Activated CD4-positive, alpha-beta T cell treated with anti-CD3 and anti-CD28 coated beads, Interleukin-2, amount 50 U/mL, for 1 hour (primary cell): ENCODE data around the gene COL12A1.

Source experiments
- DNase-seq: peaks from one replicate; pipeline ENCODE4 v3.0.0-alpha.2; 2020

Gene COL12A1

DNA sequence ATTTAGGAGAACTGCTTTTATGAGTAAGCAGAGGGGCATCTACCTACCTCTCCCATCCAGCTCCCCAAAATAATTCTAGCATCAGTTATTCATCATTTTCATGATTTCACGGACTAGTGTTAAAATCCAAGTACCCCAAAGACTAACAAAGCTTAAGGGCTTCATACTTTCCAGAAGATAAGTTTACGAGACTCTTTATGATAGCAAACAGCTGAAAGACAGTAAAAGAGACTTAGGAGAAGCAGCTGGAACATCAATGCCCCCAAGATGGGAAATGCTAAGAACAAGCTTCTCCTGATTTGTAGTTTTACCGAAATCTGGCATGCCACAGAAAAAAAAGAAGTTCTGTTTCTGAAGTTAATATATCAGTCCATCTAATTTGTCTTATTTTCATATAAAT, 70.0 kb downstream of the COL12A1 start:
- no peak for DNase-seq

DNA sequence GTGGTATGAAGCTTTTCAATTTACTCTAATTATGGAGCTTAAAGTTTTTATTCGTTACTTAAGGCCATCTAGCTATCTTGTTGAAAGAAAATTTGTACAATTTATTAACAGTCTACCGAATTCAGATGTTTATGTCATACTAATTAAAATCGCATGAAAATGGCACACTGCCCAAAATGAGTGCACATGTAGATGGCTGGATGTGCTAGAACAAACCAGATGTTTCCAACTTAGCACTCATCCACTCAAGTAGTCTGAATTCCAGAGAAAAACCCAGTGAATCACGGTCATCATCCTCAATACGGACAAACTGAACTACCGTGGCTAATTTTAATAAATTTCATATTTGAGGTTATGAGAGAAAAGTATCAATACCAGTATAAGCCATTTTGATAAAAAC, 70.4 kb downstream of the COL12A1 start:
- no peak for DNase-seq

DNA sequence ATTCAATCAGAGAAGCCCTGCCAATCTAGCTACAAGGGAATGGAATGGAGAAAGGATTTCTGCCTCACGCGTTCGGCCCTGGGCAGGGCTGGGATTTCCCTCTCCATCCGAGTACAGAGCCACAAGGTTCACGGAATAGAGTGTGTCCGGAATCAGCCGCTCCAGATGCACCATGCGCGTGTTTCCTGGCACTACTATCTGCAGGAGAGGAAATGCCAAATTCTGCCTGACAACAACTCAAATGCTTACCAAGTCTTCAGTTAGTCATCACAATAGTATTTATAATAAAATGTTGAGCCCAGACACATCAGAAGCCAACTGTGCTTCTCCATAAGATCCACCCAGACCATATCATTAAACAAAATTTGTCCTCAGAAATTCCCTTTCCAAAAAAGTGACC, 75.1 kb downstream of the COL12A1 start:
- DNase-seq = no peak

DNA sequence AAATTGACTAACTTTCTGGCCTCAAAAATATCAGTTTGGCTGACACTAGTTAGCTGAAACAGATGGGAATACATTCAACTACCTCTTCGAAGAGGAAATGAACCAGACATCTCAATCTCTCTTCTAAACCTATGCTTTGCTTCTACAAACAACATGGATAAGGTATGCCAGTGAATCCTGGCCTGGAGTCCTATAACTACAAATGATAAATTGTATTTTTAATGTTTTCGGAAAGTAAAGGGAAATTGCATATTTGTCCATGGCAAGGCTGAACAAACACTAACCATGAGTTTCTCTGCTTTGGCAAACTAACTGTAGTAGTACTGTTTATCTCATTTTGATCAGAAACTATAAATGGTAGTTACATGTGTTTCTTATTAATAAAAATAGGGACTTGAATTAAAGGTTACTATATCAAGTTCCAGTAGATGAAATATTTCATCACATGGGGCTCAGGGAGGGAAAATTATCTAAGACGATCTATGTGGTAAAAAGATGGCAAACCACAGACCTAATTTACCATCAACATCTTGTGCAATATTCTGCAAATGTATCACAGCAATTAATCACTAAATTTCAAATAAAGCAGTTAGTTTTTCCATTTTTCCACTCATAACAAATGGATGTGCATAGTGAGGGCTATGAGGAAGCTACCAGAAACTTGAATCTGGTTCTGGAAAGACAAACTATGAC, 76.8 kb downstream of the COL12A1 start:
- no peak for DNase-seq

DNA sequence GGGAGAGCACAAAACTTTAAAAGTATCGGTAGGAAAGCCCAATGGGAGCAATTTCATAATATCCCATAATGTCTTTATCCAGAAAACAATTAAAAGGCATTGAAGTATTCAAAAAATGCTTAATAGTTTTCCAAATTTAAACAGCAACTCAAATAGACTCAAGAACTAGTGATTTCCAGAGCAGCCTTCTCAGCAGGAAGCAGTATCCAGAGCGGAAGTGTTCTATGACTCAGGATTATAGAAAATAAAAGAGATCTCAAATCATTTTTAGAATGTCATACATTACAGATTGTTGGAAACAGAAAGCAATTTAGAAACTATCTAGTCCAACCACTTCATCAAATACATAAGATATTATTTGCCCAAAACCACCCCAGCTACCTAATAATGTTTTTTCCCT, 79.3 kb downstream of the COL12A1 start:
- DNase-seq = no peak

DNA sequence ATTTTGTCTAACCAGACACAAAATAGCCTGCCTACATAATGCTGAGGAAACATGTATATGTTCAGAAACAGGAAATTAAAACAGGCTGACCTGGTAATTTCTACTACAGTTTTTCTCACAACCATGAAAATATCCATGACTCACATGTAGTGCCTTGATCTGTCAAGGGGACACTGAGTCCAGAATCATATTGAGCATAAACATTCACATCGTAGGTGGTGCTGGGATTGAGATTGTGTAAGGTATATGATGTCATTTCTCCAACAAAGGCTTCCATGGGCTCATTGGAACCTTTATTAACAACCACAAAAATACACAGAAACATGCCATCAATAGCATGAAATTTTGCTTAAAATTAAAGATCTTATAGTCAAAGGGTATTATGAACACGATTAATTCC, 80.9 kb downstream of the COL12A1 start:
- DNase-seq = no peak

DNA sequence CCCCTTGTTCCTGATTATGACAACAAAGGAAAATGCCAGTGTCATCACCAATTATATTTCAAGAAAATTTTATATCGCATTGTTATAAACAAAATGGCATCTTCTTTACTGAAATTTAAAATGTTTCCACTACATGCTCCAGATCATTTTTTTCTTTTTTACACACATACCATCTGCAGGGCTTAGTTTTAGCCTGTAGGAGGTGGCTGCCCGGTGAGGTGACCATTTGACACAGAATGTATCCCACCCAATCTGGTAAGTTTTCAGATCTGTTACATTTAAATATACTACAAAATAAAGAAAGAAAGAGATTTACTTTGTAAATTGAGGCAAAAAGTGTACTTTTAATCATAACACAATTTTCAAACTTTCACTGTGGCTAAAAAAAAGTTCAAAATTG, 81.8 kb downstream of the COL12A1 start:
- DNase-seq = no peak

DNA sequence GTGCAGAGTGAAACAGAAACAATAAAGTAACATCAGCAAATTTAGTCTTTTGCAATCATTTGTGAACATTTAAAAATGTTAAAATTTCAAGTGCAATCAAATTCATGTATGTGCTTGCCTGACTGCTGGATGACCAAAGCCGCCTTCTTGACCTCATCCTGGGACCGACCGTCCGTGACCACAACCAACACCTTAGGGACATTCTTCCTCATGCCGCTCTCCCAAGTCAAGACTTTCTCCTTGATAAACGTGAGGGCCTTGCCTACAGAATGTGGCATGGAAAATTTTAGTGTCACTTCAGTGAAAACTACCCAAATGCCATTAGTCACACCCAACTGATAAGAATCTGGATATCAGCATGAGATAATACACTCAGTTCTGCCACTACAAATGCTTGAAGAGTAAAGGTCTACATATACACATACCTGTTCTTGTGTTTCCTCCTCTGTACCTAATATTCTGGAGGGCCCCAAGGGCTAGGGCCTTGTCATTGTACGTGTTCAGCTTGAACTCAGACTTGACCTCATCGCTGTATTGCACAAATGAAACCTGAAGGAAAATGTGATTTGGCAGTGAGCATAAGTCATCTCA, 86.8 kb downstream of the COL12A1 start:
- no peak for DNase-seq

DNA sequence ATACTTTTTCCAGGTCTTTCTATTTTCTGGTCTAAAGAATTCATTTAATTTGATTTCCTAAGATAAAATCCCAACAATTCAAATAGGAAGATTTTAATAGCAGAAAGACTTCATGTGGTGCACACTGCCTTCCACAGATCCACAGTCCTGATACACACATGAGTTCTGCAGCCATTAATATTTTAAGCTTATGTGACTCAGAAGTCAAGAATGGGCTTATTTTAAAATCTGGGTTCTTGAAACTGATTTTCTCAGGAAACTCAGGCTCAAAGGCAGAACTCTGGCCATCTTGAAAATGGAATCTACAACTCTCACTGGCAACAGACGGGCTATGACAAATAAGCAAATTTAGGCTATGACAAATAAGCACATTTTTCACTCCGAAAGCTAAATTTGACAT, 88.2 kb downstream of the COL12A1 start:
- DNase-seq = no peak

DNA sequence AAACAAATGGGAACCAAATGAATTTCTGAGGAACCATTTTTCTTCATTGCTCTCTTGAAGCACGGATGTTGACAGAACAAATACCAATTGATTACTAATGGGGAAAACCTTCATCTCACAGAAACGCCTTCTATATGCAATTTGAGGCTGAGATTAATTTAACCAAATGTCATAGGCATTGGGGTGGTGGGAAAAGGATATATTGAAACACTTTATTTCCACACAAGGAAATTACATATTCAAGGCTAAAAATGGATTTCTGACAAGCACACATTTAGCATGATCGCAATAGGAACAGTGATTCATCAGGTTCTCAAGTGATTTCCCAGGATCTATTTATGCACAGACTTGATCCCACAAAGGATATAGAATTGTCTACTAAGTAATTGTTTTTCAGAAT, 88.9 kb downstream of the COL12A1 start:
- no peak for DNase-seq

DNA sequence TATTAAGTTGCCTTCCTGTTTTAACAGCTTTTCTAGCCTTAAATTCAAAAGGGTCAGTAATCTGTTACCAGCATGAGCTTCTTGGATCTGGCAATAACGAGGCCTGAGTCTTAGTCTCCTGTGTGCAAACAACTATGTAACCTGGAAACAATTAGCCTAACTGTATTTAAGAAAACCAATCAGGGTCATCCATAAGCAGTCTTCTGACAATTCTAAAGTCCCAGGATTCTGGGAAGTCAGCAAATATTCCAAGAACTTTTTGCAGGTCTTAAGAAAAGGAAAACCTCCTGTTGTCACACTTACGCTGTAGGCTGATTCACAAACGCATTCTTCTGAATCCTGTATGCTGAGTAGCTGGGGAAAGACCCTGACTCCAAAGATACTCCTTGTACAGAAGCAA, 90.4 kb downstream of the COL12A1 start:
- no peak for DNase-seq

DNA sequence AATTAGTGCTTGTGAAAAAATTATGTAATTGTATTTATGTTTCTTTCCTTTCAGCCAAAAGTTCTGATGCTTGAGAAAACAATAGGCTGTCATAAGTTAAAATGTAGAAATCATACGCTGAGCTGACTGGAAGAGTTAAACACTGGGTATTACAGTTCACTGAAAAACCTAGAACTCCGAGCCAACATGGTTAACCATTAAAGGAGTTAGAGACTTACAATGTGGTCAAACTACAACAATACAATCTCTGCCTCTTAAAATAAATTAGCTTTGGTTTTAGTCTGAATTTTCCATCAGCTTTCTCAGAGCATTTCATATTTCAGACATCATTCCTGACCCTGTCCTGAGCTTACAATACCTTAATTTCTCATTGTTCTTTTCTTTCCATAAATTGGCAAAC, 91.0 kb downstream of the COL12A1 start:
- DNase-seq = no peak

DNA sequence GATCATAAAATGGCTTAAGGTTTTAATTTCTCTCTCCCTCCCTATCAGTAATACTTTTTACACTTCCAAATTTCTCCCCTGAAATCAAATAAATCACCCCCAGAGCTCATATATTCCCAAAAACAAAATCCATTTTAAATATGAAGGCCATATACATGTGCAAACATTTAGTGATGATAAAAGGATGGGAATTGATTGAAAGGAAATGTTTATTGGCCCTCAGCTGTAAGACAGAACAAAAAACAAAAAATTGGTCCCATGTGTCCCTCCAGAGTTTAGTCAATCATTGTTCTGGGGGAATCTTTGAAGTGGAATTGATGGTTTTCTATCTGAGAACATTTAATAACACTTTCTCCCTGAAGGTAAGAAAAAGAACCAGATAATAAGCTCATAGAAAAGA, 91.7 kb downstream of the COL12A1 start:
- DNase-seq = no peak

DNA sequence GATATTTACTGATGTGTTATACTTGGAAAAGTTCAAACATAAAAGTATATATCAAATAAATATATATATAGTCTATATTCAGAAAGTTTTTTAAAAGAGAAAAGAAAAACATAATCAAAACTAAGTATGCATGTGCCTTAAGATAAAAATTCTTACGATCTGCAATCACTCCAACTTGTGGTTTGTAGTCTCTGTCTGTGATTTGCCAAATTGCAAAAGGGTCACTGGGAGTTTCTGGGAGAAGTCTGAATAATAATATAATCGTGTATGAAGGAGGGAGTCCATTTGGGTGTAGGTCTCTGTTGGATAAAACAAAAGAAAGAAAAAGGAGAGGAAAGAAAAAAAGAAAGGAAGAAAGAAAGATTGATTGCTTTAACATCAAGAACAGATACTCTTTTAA, 92.4 kb downstream of the COL12A1 start:
- no peak for DNase-seq

DNA sequence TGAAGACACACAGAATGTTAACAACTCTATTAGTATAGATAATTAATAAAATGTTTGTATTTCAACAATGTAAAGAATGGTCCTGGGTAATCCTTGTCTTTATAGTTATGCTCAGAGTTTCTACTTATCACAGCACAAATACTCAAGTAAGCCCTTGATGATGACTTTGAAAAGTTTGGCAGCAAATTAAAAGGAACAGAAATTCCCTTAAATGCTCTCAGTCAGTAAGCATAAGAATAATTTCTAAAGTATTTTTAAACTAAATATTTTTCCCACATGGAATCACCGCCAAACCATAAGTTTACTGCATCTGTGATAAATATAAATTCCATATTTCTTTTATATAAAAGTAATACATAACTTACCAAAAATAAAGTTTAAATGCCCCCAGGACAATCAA, 96.1 kb downstream of the COL12A1 start:
- DNase-seq = no peak

DNA sequence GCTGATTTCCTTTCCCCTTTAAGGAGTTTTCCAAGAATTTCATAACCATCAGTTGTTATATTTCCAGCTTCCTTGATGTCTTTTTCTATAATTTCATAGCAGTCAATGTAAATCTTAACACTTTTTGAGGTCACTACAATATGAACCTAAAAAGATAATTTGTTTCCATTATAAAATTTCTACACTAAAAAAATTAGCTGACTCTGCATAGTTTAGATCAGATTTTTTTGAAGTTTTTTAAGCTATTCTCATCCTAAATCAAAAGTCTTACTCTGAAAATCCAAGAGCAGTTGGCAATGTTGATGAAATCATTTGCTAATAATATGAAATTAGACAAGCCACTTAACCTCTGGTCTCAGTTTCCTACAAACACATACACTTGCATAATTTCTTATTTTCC, 96.8 kb downstream of the COL12A1 start:
- no peak for DNase-seq

DNA sequence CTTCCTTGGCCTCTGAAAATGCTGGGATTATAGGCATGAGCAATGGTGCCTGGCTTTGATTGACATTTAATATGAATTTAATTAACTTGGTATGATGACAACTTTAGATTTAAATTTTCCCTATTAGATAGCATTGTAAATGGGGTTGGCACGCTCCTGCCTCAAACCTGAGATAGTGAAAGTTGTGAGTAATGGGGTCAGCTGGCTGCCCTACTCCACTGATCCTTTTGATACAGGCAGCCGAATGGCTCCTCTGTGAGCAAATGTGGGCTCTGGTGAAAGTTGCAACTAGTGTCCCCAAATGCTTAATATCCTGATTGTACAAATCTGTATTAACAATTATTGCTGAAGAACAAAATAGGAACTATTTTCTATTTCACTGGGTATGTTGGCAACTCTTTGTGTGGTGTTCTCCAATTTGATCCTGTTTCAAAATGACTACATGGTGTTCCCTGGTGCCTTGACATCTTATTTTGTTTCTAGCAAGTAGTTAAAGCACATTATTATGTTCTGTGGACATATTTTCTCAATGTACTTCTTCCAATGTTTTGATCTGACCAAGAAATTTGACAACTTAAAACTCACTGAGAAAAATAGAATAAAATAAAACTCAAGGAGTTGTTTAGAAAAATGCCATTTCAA, 97.4 kb downstream of the COL12A1 start:
- no peak for DNase-seq

DNA sequence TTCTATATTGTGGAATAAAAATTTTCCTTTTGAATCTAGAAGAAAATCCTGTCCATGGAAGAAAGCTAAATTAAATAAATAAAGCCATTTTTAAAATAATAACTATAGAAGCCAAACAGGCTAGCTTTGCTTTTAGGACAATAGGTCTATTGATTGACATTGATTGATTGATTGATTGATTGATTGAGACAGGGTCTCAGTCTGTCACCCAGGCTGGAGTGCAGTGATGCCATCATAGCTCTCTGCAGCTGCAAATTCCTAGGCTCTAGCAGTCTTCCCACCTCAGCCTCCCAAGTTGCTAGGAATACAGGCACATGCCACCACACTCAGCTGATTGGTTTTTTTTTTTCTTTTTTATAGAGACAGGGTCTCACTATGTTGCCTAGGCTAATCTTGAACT, 97.9 kb downstream of the COL12A1 start:
- DNase-seq = no peak

DNA sequence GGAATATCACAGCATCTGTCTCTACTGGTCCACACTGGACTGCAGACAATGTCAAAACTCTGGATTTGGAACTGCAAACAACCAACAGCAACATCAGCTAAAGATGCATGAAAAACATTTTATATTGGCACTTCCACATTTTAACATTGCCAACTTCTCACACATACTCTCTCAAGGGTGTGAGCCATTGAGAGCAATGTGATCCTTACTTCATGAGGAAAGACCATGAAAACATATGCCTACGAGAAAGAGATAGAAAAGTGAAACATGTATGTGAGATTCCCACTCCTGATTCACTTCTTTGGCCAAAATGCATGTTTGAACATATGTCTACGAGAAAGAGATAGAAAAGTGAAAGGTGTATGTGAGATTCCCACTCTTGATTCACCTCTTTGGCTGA, 99.4 kb downstream of the COL12A1 start:
- no peak for DNase-seq

DNA sequence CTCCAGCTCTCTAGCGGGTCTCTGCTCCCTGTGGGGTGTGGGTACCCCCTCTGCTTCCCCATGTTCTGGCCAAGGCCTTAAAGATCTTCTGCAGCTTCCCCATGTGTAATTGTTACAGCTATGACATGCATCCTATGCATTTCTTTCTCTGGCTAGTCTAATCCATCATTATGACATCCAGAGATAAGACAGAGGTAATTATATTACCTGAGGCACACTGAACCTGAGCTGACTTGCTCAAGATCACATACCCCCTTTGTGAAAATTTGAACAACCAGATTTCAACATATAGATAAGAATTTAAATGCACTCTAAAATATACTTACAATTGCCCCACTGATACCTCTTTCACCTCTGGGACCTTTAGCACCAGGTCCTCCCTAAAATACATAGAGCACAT, 102.4 kb downstream of the COL12A1 start:
- DNase-seq = no peak

DNA sequence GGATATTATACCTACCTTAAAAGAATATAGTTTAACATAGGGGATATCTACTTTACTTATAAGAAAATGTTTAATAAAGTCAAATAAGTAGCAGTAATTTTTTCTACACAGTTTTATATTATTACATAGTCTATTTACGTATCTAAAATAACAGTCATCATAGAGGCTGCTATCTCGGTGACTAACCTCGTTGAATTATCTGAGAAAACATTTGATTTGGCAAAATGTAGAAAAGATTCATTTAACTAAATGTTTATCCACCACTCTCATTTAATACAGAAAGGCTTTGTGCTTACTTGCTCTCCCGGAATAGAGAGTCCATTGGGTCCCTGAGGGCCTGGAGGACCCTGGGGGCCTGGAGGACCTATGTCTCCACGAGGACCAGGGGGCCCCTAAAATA, 103.6 kb downstream of the COL12A1 start:
- no peak for DNase-seq

DNA sequence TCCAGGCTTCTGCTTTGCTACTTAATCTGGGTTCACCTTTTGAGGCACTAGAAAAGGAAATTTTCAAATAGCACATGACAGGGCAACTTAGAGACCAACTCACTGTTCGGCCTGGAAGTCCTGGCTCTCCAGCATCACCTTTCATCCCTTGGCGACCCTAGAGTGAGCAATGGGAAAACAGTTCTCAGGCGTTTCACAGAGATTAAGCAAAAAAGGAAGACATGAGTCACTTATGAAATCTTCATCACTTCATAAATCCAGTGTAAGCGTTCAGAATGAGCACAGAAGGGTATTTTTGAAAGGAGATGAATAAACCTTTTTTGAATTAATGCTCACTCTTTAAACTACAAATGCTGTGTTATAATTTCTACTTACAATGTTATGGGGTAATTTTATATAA, 104.0 kb downstream of the COL12A1 start:
- no peak for DNase-seq

DNA sequence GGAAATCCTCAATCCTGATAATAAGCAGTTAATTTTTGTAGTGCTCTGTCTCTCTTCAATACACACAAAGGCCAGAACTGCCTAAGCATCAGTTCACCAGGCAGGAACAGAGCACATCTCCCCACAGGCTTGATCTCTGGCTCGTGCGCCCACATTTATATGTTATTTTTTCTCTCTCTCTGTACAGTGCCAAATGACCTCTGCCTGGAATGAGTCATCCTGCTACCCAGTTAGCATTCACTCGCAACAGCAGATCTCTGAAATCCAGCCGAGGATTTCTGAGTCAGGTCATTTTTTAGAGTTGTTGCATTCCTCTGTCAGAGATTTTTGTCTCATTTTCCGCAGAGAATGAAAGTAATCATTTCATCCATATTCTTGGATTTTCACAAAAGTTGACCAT, 107.1 kb downstream of the COL12A1 start:
- DNase-seq = no peak

DNA sequence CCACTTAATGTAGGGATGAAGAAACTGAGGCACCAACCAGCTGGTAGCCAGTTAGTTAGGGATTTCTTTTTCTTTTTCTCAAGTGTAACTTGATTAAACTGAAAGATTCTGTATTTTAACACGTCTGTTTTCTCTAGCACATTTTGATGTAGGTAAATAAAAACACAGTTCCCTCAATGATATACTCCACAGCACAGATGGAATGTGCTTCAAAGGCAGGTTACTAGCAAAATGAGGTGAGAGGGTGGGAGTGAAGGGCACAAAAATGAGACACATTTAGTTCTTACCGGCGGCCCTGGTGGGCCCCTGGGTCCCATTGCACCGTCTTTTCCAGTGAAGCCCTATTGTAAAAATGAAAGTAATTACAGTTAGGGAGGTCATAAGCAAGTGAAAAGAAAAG, 108.9 kb downstream of the COL12A1 start:
- no peak for DNase-seq
